Measurements from ENCODE around the gene MAGI1.
"Not testable (repeated sequence)": the region's sequence is repeated elsewhere in the genome, so short reads cannot be mapped to it uniquely, and the experiment has no call there.

The MAGI1 gene

DNA sequence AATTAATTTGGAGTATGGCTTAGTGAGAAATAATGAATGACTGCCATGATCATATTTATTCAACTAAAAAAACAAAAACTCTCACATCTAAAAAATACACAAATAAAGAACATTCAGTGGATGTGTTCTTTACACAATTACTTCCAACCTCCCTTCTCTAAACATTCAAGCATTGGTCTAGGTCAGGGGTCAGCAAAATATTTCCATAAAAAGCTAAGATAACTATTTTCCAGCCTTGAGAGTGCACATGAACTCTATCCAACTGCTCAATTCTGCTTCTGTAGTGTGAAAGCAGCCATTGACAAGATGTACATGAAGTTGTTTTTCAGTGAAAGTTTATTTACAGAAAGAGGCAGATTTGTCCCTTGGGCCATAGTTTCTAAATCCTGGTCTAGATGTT lies 406.3 kb downstream of the MAGI1 start:
- no peaks in the 10 kb centered on the region for H3K27me3 Mint-ChIP-seq
- no peaks in the 10 kb centered on the region for H3K36me3 Mint-ChIP-seq
- H3K9me3 Mint-ChIP-seq: peaks cover 4% of the 10 kb centered on the region in 2 donors
- H3K4me1 Mint-ChIP-seq: no peaks in the 10 kb centered on the region
- no peak for DNase-seq
- no peak overlapping the region for H3K4me3 Mint-ChIP-seq
- ATAC-seq (replicated peaks): no peak
- H3K27ac Mint-ChIP-seq: no peak overlapping the region

DNA sequence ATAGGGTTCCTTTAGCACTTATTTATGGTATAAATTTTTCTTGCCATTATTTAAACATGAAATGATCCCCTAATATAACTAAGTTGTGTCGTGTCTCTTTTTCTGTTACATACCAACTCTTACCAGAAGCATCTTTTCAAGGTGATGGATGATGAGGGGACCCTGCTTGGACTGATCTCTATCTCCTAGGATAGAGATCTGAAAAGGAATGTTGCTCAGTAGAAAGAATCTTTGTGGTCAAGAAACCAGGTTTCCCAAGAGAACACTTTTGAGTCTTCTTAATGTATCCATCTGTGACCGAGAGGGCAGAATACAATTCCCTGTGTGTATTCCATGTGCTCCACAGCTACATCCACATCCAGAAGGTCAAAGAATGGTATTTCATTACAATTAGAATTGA lies 409.7 kb downstream of the MAGI1 start:
- H3K27ac Mint-ChIP-seq: no peak overlapping the region
- no peaks in the 10 kb centered on the region for H3K27me3 Mint-ChIP-seq
- peaks cover 2 to 4% of the 10 kb centered on the region in 2 donors for H3K9me3 Mint-ChIP-seq
- ATAC-seq (replicated peaks): no peak
- no peaks in the 10 kb centered on the region for H3K36me3 Mint-ChIP-seq
- DNase-seq: no peak
- no peaks in the 10 kb centered on the region for H3K4me1 Mint-ChIP-seq
- no peak overlapping the region for H3K4me3 Mint-ChIP-seq

DNA sequence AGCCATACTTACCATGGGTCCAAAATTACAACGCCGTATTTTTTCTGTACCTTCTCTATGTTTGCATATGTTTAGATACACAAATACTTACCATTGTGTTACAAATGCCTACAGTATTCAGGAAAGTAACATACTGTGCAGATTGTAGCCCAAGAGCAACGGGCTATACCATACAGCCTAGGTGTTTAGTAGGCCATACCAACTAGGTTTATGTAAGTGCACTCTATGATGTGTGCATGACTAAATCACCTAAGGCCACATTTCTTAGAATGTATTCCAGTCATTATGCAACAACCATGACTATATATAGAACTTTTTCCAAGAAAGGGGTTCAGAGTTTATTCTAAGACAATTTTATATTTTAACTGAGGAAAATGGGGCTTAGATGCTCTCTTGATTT lies 411.7 kb downstream of the MAGI1 start:
- Mint-ChIP-seq H3K4me1 (no peaks in the 10 kb centered on the region), H3K9me3 (peaks cover 2 to 4% of the 10 kb centered on the region in 2 donors), H3K4me3 (no peak overlapping the region), H3K27ac (no peak overlapping the region), H3K27me3 (no peaks in the 10 kb centered on the region), H3K36me3 (no peaks in the 10 kb centered on the region)
- ATAC-seq (replicated peaks) (no peak), DNase-seq (no peak)

DNA sequence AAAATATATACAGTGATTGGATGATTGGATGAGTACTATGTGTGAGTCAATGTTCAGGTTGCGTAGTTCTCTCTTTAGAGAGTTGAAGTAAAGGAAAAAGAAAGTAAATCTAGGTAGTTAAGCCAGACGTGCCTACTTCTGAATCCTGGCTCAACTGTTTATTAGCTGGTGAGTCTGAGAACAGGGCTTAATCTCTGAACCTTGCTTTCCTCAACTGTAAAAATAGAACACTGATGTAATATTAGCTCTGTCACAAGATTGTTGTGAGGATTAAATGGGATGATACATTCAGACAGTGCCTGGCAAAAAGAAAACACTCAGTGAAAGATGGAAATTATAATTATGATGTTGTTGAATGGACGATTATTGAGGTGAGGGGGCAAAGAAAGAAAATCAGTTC lies 413.4 kb downstream of the MAGI1 start:
- ATAC-seq (replicated peaks) (no peak), DNase-seq (no peak)
- H3K9me3 Mint-ChIP-seq: peaks cover 2 to 4% of the 10 kb centered on the region in 2 donors
- H3K36me3 Mint-ChIP-seq: no peaks in the 10 kb centered on the region
- H3K4me3 Mint-ChIP-seq: no peak overlapping the region
- H3K27me3 Mint-ChIP-seq: no peaks in the 10 kb centered on the region
- H3K27ac Mint-ChIP-seq: no peak overlapping the region
- no peaks in the 10 kb centered on the region for H3K4me1 Mint-ChIP-seq

DNA sequence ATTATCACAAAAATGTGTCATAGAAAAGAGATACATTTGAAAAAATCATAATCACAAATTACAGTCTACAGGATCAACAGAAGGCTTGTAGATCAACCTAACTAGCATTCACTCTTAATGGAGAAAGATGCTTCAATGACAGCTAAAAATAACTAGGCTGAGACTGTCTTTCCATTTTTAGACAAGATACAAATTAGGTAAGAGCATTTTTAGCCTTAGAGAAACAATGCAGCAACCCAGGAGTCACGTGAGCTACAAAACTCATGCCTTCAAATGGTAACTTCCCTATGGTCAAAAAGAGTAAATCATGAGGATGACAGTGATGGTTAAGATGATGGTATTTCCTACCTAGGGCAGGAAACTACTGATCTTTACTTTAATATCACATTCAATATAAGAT lies 415.4 kb downstream of the MAGI1 start:
- Mint-ChIP-seq H3K4me1 (no peaks in the 10 kb centered on the region), H3K9me3 (no peaks in the 10 kb centered on the region), H3K27ac (no peak overlapping the region), H3K27me3 (no peaks in the 10 kb centered on the region), H3K4me3 (no peak overlapping the region), H3K36me3 (no peaks in the 10 kb centered on the region)
- ATAC-seq (replicated peaks): no peak
- DNase-seq: no peak

DNA sequence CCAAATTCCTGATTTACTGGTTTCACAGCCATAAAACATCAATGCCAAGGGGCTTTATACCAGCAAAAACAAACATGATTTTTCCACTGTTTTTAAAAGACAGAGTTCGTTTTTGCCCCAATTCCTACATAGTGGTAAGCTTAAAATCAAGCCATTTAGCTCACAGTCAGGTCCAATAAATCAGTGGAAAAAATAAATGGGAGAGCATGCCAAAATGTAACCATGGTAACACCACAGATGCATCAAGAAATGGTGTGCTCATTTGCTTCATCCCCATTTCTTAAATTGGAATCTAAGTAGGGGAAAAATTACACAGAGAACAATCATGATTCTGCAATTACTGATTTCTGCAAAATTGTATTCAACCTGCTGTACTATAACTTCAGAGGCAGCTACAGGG lies 418.8 kb downstream of the MAGI1 start:
- H3K36me3 Mint-ChIP-seq: no peaks in the 10 kb centered on the region
- DNase-seq (no peak), ATAC-seq (replicated peaks) (no peak)
- no peak overlapping the region for H3K4me3 Mint-ChIP-seq
- H3K27me3 Mint-ChIP-seq: no peaks in the 10 kb centered on the region
- no peaks in the 10 kb centered on the region for H3K9me3 Mint-ChIP-seq
- no peak overlapping the region for H3K27ac Mint-ChIP-seq
- H3K4me1 Mint-ChIP-seq: no peaks in the 10 kb centered on the region

DNA sequence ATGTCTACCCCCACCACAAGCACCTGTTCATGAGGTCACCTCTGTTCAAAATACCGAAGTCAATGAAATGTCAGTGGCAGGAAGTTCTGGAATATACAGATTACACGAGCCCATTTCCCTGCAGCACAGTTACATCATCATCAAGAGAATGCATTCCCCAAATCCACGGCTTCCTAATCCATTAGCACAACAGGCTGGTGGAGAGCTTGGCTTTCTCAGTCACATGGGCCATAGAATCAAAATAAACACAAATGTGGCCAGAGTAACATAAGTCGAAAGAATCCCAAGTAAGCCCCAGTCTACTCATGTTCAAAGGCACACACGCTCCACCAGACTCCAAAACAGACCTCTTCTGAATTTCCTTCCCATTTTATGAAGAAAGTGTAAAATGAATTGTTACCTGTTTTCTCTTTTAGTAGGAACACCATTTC lies 419.3 kb downstream of the MAGI1 start:
- H3K9me3 Mint-ChIP-seq: no peaks in the 10 kb centered on the region
- no peak overlapping the region for H3K4me3 Mint-ChIP-seq
- no peak overlapping the region for H3K27ac Mint-ChIP-seq
- no peaks in the 10 kb centered on the region for H3K36me3 Mint-ChIP-seq
- DNase-seq: no peak
- no peak for ATAC-seq (replicated peaks)
- H3K27me3 Mint-ChIP-seq: no peaks in the 10 kb centered on the region
- no peaks in the 10 kb centered on the region for H3K4me1 Mint-ChIP-seq

DNA sequence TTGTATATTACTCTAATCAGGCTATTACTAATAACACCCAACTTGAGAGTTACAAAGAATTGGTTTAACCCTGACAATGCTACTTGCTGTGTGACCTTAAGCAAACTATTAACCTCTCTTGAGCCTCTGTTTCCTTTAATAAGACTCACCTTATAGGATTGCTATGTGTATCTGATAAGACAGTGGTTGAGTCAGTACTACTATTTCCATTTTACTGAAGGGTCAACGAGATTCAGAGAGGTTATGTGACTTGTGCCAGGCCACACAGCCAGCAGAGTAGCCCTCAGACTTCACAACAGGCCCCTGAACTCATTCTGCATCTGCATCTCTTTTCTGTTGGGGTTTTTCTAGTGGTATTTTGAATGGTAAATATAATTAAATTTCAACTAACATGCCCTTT lies 420.1 kb downstream of the MAGI1 start:
- Mint-ChIP-seq H3K4me3 (no peak overlapping the region), H3K36me3 (no peaks in the 10 kb centered on the region), H3K9me3 (no peaks in the 10 kb centered on the region), H3K4me1 (no peaks in the 10 kb centered on the region), H3K27me3 (no peaks in the 10 kb centered on the region), H3K27ac (no peak overlapping the region)
- DNase-seq: no peak
- ATAC-seq (replicated peaks): no peak

DNA sequence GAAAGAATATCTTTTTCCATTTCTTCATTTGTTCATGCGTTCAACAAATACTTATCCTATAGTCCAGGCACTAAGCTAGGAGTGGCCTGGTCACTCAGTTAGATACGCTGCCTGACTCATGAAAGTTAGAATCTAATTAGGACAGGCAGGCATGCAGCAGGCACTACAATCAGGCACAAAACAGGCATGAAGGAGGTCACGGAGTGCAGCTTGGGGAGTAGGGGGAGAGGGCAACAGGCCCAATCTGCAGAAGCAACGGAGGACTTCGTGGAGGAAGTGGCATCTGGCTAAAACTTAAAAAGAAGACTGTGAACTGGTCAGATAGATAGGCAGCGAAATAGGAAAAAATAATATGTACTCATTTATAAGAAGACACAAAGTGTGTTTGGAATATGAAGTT lies 420.9 kb downstream of the MAGI1 start:
- no peak overlapping the region for H3K27ac Mint-ChIP-seq
- no peaks in the 10 kb centered on the region for H3K27me3 Mint-ChIP-seq
- ATAC-seq (replicated peaks) (no peak), DNase-seq (no peak)
- H3K9me3 Mint-ChIP-seq: no peaks in the 10 kb centered on the region
- H3K4me1 Mint-ChIP-seq: no peaks in the 10 kb centered on the region
- no peak overlapping the region for H3K4me3 Mint-ChIP-seq
- no peaks in the 10 kb centered on the region for H3K36me3 Mint-ChIP-seq

DNA sequence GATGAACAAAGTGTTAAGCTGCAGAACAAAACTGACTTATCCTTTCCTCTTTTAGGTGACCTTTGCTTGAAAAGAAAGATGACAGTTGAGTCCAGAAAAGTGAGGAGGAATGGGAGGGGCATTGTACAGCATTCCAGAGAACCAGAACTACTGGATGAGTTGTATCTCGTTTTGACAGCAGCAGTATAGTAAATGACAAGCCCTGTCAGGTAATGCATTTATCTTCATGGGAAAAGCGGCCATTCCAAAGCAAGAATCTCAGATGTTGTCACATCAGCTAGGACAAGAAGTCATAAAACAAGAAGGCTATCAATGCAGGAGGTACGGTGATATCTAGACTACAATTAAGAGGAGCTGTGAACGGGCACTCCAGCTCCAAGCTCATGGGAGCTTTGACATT lies 421.5 kb downstream of the MAGI1 start:
- Mint-ChIP-seq H3K27ac (no peak overlapping the region), H3K36me3 (no peaks in the 10 kb centered on the region)

DNA sequence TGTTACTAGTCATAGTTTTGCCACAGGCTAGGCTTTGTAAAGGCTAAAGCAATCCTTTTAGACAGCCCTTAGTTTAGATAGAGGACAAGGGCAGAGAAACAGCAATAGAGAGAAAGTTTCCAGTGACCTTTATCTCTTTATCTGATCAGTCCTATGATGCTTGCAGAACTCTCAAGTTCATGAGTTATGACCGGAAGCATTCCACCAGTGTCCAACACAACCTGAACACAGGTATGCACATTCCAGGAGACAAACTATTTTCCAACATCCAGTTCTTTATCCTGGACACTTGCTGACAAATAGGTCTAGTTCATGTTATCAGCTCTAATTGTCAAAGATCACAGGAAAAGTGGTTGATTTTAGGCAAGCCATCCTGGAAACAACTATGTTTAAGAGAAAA lies 422.2 kb downstream of the MAGI1 start:
- Mint-ChIP-seq H3K4me3 (no peak overlapping the region), H3K36me3 (no peaks in the 10 kb centered on the region), H3K27ac (no peak overlapping the region), H3K9me3 (no peaks in the 10 kb centered on the region), H3K4me1 (no peaks in the 10 kb centered on the region), H3K27me3 (no peaks in the 10 kb centered on the region)
- DNase-seq: no peak
- ATAC-seq (replicated peaks): no peak

More for the DNA sequence above, 421.5 kb downstream of the MAGI1 start:
- DNase-seq: no peak
- ATAC-seq (replicated peaks): no peak
- no peaks in the 10 kb centered on the region for H3K27me3 Mint-ChIP-seq
- H3K4me1 Mint-ChIP-seq: no peaks in the 10 kb centered on the region
- H3K4me3 Mint-ChIP-seq: no peak overlapping the region
- H3K9me3 Mint-ChIP-seq: no peaks in the 10 kb centered on the region

DNA sequence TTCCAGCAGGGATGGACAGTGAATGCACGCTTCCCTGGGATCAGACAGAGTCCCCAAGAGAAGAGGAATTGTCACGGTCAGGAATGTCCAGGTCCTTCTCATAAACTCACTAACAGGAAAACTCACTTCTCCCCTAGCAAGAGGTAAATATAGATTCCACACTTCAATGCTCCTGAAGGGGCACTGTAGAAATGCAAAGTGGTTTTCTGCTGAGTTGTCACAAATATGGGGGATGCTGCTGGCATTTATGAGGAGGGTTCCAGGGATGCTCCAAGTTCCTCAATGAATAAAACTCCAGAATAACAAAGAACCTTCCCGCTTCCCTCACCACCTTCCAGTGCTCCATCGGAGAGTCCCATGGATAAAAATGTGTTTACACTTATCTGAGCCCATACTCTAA lies 423.4 kb downstream of the MAGI1 start:
- H3K27me3 Mint-ChIP-seq: no peaks in the 10 kb centered on the region
- ATAC-seq (replicated peaks): no peak
- H3K4me1 Mint-ChIP-seq: no peaks in the 10 kb centered on the region
- H3K36me3 Mint-ChIP-seq: no peaks in the 10 kb centered on the region
- no peak for DNase-seq
- no peak overlapping the region for H3K4me3 Mint-ChIP-seq
- no peaks in the 10 kb centered on the region for H3K9me3 Mint-ChIP-seq
- H3K27ac Mint-ChIP-seq: no peak overlapping the region

DNA sequence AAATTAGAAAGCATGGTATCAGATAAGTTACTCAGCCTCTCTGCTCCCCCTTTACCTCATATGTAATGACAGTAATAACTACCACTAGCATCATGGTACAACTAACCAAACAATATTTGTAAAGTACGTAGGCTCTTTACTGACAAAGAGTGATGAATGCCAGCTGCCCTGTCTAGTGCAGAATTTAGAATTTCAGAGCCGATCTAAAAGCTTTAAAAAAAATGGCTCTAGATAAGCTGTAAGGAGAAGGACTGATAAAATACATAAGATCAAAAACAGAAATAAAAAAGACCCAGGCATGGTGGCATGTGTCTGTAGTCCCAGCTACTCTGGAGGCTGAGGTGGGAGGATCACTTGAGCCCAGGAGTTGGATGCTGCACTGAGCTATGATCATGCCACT lies 424.1 kb downstream of the MAGI1 start:
- Mint-ChIP-seq H3K27me3 (no peaks in the 10 kb centered on the region), H3K4me1 (no peaks in the 10 kb centered on the region), H3K9me3 (no peaks in the 10 kb centered on the region), H3K27ac (no peak overlapping the region), H3K4me3 (no peak overlapping the region), H3K36me3 (no peaks in the 10 kb centered on the region)
- ATAC-seq (replicated peaks) (no peak), DNase-seq (no peak)

DNA sequence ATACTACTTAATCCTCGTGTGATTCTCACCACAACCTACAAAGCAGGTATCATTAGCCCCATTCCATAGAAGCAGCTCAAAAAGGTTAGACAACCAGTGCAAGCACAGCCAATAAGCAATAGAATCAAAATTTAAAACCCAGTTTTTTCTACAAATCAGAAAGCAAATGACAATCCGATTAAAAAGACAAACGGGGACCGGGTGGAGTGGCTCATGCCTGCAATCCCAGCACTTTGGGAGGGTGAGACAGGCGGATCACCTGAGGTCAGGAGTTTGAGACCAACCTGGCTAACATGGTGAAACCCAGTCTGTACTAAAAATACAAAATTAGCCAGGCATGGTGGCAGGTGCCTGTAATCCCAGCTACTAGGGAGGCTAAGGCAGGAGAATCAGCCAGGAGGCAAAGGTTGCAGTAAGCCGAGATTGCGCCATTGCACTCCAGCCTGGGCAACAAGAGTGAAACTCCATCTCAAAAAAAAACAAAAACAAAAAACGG lies 430.7 kb downstream of the MAGI1 start:
- H3K36me3 Mint-ChIP-seq; DNase-seq; H3K4me3 Mint-ChIP-seq; H3K4me1 Mint-ChIP-seq; H3K27me3 Mint-ChIP-seq; H3K27ac Mint-ChIP-seq; H3K9me3 Mint-ChIP-seq; ATAC-seq (replicated peaks): not testable (repeated sequence)

DNA sequence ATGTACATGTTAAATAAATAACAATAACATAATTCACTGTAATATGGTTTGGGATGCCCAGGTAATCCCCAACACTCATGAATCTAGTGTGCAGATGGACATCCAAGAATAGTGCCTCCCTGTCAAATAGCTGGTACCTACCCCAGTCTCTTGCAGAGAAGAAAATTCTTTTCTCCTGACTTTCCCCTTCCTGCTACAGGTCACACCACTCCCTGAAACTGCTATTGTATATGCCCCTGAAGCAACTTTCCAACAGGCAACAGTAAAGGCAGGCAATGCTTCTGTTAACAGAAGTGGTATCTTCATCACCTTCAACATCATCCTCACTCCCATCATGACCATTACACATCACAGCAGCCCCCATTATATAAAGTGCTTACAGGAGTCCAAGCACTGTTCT lies 431.6 kb downstream of the MAGI1 start:
- H3K27me3 Mint-ChIP-seq: no peaks in the 10 kb centered on the region
- no peak for DNase-seq
- H3K4me3 Mint-ChIP-seq: no peak overlapping the region
- no peaks in the 10 kb centered on the region for H3K9me3 Mint-ChIP-seq
- no peak for ATAC-seq (replicated peaks)
- no peak overlapping the region for H3K27ac Mint-ChIP-seq
- no peaks in the 10 kb centered on the region for H3K36me3 Mint-ChIP-seq
- no peaks in the 10 kb centered on the region for H3K4me1 Mint-ChIP-seq

DNA sequence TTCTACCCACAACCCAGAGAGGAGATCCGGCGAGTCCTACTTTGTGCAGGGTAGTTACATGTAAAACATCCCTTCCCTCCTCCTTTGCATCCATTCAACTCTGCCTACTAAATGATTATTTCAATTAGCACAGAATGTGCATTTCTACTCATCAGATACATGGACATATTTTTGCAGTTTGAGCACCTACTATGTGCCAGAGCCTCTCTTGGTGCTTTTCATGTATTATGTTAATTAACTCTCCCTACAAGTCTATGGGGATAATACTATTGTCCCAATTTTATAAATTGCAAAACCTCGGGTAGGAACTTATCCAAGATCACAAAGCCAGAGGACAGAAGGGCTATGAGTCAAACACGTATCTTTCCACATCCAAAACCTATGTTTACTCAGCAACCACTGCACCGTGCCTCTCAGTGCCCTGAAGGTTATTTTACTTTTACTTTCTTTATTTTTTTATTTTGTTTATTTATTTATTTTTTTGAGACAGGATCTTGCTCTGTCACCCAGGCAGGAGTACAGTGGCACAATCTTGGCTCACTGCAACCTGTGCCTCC lies 432.8 kb downstream of the MAGI1 start:
- DNase-seq: no peak
- Mint-ChIP-seq H3K9me3 (no peaks in the 10 kb centered on the region), H3K4me1 (no peaks in the 10 kb centered on the region), H3K36me3 (no peaks in the 10 kb centered on the region), H3K27me3 (no peaks in the 10 kb centered on the region), H3K27ac (no peak overlapping the region), H3K4me3 (no peak overlapping the region)
- ATAC-seq (replicated peaks): no peak
